GM12878 (cell line): ENCODE measurements around the gene SRF. TPM values are rescaled to one million over a fixed set of nuclear protein-coding genes. Genes with fewer than 3 reads are reported as not detected.
A peak's percentile ranks its signal among the peaks of the same experiment; 100 is the strongest.

Experiments used
- ATAC-seq: fragments of 200-7000 bp; cut with Tn5 transposase; 3 replicates; pipeline ENCODE4 v1.9.1; 2020; ENCODE audit warnings: mild to moderate bottlenecking, moderate library complexity
- BruUV-seq: library from RNA; stranded (reverse); fragments of 400-500 nt; replicated peaks from 2 replicates; lab custom pipeline; 2021; lab: Mats Ljungman, UMichigan
- CTCF ChIA-PET: fragments of 300-600 bp; sonication (Branson Sonifier 250); formaldehyde crosslinking; extraction: SDS; loops from one replicate; lab custom pipeline; 2021; ENCODE audit warnings: inconsistent platforms; lab: Yijun Ruan, JAX
- POLR2A ChIA-PET: fragments of 350-600 bp; formaldehyde crosslinking; extraction: SDS; loops from one replicate; lab custom pipeline; 2021; ENCODE audit warnings: inconsistent platforms; lab: Charles Lee
- RAD21 ChIA-PET: fragments of 300-600 bp; sonication (Branson Sonifier 250); formaldehyde crosslinking; loops from one replicate; lab custom pipeline; 2023; ENCODE audit warnings: antibody characterized with exemption; ENCODE audit not compliant: unreplicated experiment; lab: Charles Lee
- SMC1A ChIA-PET: fragments of 300-600 bp; sonication (Branson Sonifier 250); formaldehyde crosslinking; loops from one replicate; lab custom pipeline; 2023; ENCODE audit not compliant: unreplicated experiment, uncharacterized antibody; lab: Charles Lee
- DNase-seq: peaks from one replicate; pipeline ENCODE4 v3.0.0-alpha.2; 2011; ENCODE audit warnings: low read depth, low spot score
- FAIRE-seq: peaks from 3 replicates; lab custom pipeline; 2011; peaks lifted over from hg19 to GRCh38; lab: Jason Lieb, UNC
- H2AFZ ChIP-seq: 2 replicates; pipeline ENCODE4 v1.6.0; 2011; ENCODE audit warnings: low read depth, low read length, control low read depth; ENCODE audit not compliant: control insufficient read depth
- H3K27ac ChIP-seq: 2 replicates; pipeline ENCODE4 v1.5.1; 2011; ENCODE audit warnings: control low read depth; ENCODE audit not compliant: control insufficient read depth, insufficient read depth
- H3K27me3 ChIP-seq, 2 experiments: replicated peaks in 1 of 2; 2 replicates each; pipeline versions ENCODE4 v1.6.0 to v1.6.1; 2011; ENCODE audit warnings: low read length in 1 of 2; ENCODE audit not compliant: control insufficient read depth in 2 of 2, insufficient read depth in 2 of 2
- H3K36me3 ChIP-seq, 2 experiments: 2 replicates each; pipeline ENCODE4 v1.5.1; 2011; ENCODE audit warnings: low read length in 1 of 2; ENCODE audit not compliant: control insufficient read depth in 2 of 2, insufficient read depth in 2 of 2
- H3K4me1 ChIP-seq: 2 replicates; pipeline ENCODE4 v1.6.1; 2011; ENCODE audit warnings: mild to moderate bottlenecking, low read length, moderate library complexity, mixed read lengths; ENCODE audit not compliant: control insufficient read depth, insufficient read depth
- H3K4me2 ChIP-seq: 2 replicates; pipeline ENCODE4 v1.6.0; 2011; ENCODE audit warnings: control low read depth; ENCODE audit not compliant: control insufficient read depth, insufficient read depth
- H3K4me3 ChIP-seq: fragments of 200-600 bp; sonication (generic); 2 replicates; pipeline ENCODE4 v1.5.1; 2016
- H3K79me2 ChIP-seq: 2 replicates; pipeline ENCODE4 v1.6.0; 2011; ENCODE audit warnings: low read length; ENCODE audit not compliant: control insufficient read depth, insufficient read depth
- H3K9ac ChIP-seq: 2 replicates; pipeline ENCODE4 v1.8.0; 2011; ENCODE audit warnings: low read length, control low read depth, mixed read lengths; ENCODE audit not compliant: control insufficient read depth, insufficient read depth
- H3K9me3 ChIP-seq: replicated peaks from 3 replicates; pipeline ENCODE4 v1.5.1; 2011; ENCODE audit warnings: mild to moderate bottlenecking, low read length; ENCODE audit not compliant: control insufficient read depth, insufficient read depth
- H4K20me1 ChIP-seq: 2 replicates; pipeline ENCODE4 v1.6.0; 2011; ENCODE audit not compliant: control insufficient read depth, insufficient read depth
- BHLHE40 ChIP-seq, 2 experiments: fragments of 450-650 bp in 1 of 2; IDR thresholded peaks; 2 replicates each; pipeline ENCODE4 v1.6.1; 2011 to 2017; ENCODE audit warnings: low read depth in 2 of 2, borderline replicate concordance in 1 of 2, improper control_type of control experiment in 1 of 2, low read length in 1 of 2, mild to moderate bottlenecking in 1 of 2
- CEBPZ ChIP-seq: fragments of 150-350 bp; IDR thresholded peaks from 2 replicates; pipeline ENCODE4 v1.6.1; 2016; ENCODE audit warnings: low read depth, low read length
- E2F8 ChIP-seq: fragments of 450-650 bp; IDR thresholded peaks from 2 replicates; pipeline ENCODE4 v1.6.1; 2018; ENCODE audit warnings: mild to moderate bottlenecking, low read depth, moderate library complexity; ENCODE audit not compliant: partially characterized antibody
- E4F1 ChIP-seq: fragments of 450-650 bp; IDR thresholded peaks from 2 replicates; pipeline ENCODE4 v1.6.1; 2018; ENCODE audit warnings: borderline replicate concordance, mild to moderate bottlenecking; ENCODE audit not compliant: partially characterized antibody
- HSF1 ChIP-seq: fragments of 150-350 bp; IDR thresholded peaks from 2 replicates; pipeline ENCODE4 v1.6.1; 2014; ENCODE audit warnings: mild to moderate bottlenecking, low read depth, low read length
- IRF4 ChIP-seq: IDR thresholded peaks from 2 replicates; pipeline ENCODE4 v1.6.1; 2011; ENCODE audit warnings: low read depth, low read length
- NFXL1 ChIP-seq: fragments of 450-650 bp; IDR thresholded peaks from 2 replicates; pipeline ENCODE4 v1.6.1; 2017; ENCODE audit warnings: antibody characterized with exemption, mild to moderate bottlenecking, borderline replicate concordance
- RB1 ChIP-seq: fragments of 450-650 bp; formaldehyde crosslinking; IDR thresholded peaks from 2 replicates; pipeline ENCODE4 v1.6.1; 2017; ENCODE audit warnings: mild to moderate bottlenecking, borderline replicate concordance
- SMARCA5 ChIP-seq: fragments of 450-650 bp; IDR thresholded peaks from 2 replicates; pipeline ENCODE4 v1.6.1; 2017; ENCODE audit warnings: mild to moderate bottlenecking
- STAT3 ChIP-seq: IDR thresholded peaks from 2 replicates; pipeline ENCODE4 v1.6.1; 2011; ENCODE audit warnings: low read depth, low read length, improper control_type of control experiment
- TAF1 ChIP-seq: IDR thresholded peaks from 2 replicates; pipeline ENCODE4 v1.6.1; 2011; ENCODE audit warnings: mild to moderate bottlenecking, low read depth, low read length, borderline replicate concordance
- TCF7 ChIP-seq: IDR thresholded peaks from 2 replicates; pipeline ENCODE4 v1.6.1; 2014; ENCODE audit warnings: antibody characterized with exemption, borderline replicate concordance
- WRNIP1 ChIP-seq: IDR thresholded peaks from 2 replicates; pipeline ENCODE4 v1.6.1; 2011; ENCODE audit warnings: low read depth, low read length, improper control_type of control experiment, borderline replicate concordance
- ZNF384 ChIP-seq: IDR thresholded peaks from 2 replicates; pipeline ENCODE4 v1.6.1; 2012; ENCODE audit warnings: low read depth, mild to moderate bottlenecking, low read length, improper control_type of control experiment, borderline replicate concordance
- WGBS: methylation state at CpG from one replicate; pipeline ENCODE4 v1.1.6; 2016; ENCODE audit warnings: low lambda C conversion rate; ENCODE audit not compliant: insufficient replicate concordance, insufficient coverage; ENCODE audit errors: missing lambda C conversion rate; 5-methylcytosine and 5-hydroxymethylcytosine counted together
- in situ Hi-C: fragments of 300-500 bp; cut with MboI; formaldehyde crosslinking; loops from 9 replicates; pipeline ENCODE4 v1.14.3; 2018; ENCODE audit warnings: mixed read lengths
- intact Hi-C: fragments of 100-400 bp; cut with micrococcal nuclease; formaldehyde crosslinking; loops from one replicate; pipeline ENCODE4 v1.14.2; 2022; ENCODE audit not compliant: unreplicated experiment
- polyA plus RNA-seq, 11 experiments: library from polyadenylated mRNA; depleted of rRNA in 4 of 11; unstranded in 6 of 11; stranded (reverse) in 5 of 11; fragments of >200 nt; fragmentation: Nextera tagmentation in 4 of 11; fragmentation: Illumina TruSeq in 1 of 11; extraction: Ambion mirVana in 4 of 11; extraction: Trizol in 1 of 11; gene quantifications; 1 replicate in 1 of 11; 2 replicates in 10 of 11; pipeline versions ENCODE4 v1.2.1 to v1.2.3, GENCODE V29; 2011 to 2016; ENCODE audit warnings: inconsistent platforms in 2 of 11, missing spikeins in 2 of 11, low read depth in 1 of 11
- total RNA-seq, 4 experiments: library from RNA; depleted of rRNA in 3 of 4; stranded (reverse); fragments of >200 nt in 3 of 4; fragmentation: Illumina TruSeq in 1 of 4; extraction: Trizol in 1 of 4; gene quantifications; 2 replicates each; pipeline versions ENCODE4 v1.2.1 to v1.2.3, GENCODE V29; 2013 to 2021

SRF gene
- total and polyA plus RNA-seq, 10 of the 15 experiments (the other 5 are each of a cell fraction or from before 2014, with no cell fraction given) = 2.3 to 56.3 (median 28.2) TPM

GRCh38 chr6:43219119-43219518, 48.0 kb downstream of the SRF start:
- peak; percentile 21; the same call in 2 of the 3 replicates for ATAC-seq
- no peak for TF ChIP-seq NFXL1
- no peak for TF ChIP-seq HSF1
- no peak for TF ChIP-seq RB1
- no peak for TF ChIP-seq SMARCA5
- no peak for TF ChIP-seq ZNF384
- no peak for TF ChIP-seq E2F8
- no peak for TF ChIP-seq E4F1
- TF ChIP-seq TAF1 = no peak
- no peak for TF ChIP-seq STAT3
- TF ChIP-seq CEBPZ = no peak
- TF ChIP-seq TCF7 = no peak
- no peak for TF ChIP-seq IRF4
- TF ChIP-seq BHLHE40 (IDR thresholded peaks at IDR 0.05; ENCODE audit: borderline replicate concordance in 1 of 2, low read depth in 2 of 2, low read length in 1 of 2) = no peak
- no peak for TF ChIP-seq WRNIP1

More at GRCh38 chr6:43219119-43219518, 48.0 kb downstream of the SRF start:
- in situ Hi-C loops = no loop called here
- ChIA-PET SMC1A (no interaction called here), CTCF (interaction anchor here (0.6 to 2.7 kb wide), 3 partner anchors 10 to 1388 kb away, joined by 3 to 8 read pairs (median 3); partner anchors contain the start of gene DNPH1), POLR2A (interaction anchor here (0.5 to 0.6 kb wide), 2 partner anchors 224 to 266 kb away, joined by 3 read pairs; no protein-coding TSS in a partner anchor), RAD21 (no interaction called here)
- Histone ChIP-seq H3K9ac (no peak overlapping the region), H3K27me3 (no peaks in the 10 kb centered on the region), H3K27ac (no peak overlapping the region), H3K36me3 (peaks cover 0 to 1% of the 10 kb centered on the region in 2 experiments; a peak in 2 of 4 replicates), H3K9me3 (no peaks in the 10 kb centered on the region), H3K4me1 (peaks cover 4% of the 10 kb centered on the region), H3K79me2 (peaks cover 6% of the 10 kb centered on the region), H3K4me3 (no peak overlapping the region), H4K20me1 (no peaks in the 10 kb centered on the region), H3K4me2 (no peak overlapping the region), H2AFZ (no peak overlapping the region)
- DNase-seq (no peak), FAIRE-seq (no peak)
- 75% methylated on average over 3 of the region's 3 CpGs for WGBS
- intact Hi-C loops = no loop called here
- BruUV-seq = no TSS peak
